HG02943 (cell line): ENCODE results near the gene COMT.

Experiments used
- ATAC-seq: cut with Tn5 transposase; IDR thresholded peaks from one replicate; pipeline ENCODE4 v1.9.1; 2021; ENCODE audit warnings: mild to moderate bottlenecking, low read depth, moderate library complexity; ENCODE audit not compliant: unreplicated experiment

The COMT gene

DNA sequence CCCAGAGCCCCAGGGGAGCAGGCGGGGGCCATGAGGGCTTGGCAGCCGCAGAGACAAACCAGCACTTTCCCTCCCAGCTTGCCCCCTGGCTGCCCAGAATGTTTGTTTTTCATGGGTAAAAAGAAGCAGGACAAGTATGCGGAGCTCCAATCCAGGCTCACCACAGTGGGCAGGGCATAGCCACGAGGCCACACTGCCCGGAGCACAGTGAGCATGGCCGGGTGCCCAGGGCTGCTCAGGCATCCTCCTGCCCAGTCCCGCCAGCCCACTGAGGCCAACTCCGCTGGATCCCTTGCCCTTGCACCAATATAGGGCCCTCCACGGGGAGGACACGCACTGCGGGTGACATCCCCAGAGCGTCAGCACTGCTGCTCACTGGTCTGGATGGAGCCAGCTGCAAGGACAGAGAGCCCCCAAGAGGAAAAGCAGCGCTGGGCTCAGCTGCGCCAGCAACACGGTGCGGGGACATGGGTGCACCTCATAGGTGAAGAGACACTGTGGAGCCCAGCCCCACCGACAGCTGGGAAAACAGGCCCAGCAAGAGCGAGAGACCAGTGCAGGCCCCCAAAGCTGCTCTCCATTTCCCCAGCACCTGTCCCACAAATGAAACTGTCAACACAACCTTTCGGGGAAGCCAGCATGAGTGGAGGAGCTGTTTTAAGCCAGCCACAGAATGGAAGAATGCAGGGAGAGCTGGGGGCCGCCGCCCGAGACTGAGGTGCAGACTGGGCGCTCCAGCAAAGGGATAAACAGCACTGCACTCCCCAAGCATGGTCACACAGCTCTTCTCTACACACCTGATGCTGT is 50.3 kb downstream of the COMT start:
- no peak for ATAC-seq

DNA sequence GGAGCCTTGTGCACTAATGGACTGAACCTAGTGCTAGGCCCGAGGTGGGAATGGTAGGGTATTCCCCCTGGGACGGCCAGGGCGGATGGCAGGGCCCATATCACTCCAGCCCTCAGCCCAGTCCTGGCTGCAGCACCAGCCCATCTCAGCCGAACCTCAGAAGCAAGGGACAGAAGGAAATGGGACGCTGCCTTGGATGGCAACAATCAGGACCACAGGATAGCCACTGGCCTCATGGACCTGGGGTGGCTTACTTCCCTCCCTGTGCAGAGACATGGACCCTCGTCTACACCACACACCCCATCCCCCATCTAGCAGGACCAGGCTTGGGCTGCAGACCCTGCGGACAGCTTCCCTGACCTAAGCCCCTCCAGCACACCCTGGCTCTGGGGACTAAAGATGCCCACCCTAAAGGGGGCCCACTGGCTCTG is 50.9 kb downstream of the COMT start:
- ATAC-seq = no peak

DNA sequence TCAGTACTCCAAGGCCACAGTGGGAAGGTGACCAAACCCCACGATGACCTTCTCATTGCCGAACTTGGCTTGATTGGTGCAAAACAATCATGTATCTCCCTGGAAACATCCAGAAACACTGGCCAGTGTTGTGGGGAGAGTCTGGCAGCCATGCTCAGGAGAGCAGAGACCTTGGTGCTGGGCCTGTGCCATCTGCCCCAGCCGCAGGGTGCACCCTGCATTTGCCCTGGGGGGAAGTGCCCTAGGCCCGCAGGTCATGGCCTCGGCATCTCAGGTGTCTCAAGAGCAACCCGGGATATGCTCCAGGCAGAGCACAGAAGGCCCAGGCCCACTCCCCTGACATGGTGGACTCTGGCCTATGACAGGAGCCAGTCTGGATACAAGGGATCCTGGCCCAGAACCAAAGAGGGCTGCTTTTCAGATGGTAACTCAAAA is 51.4 kb downstream of the COMT start:
- no peak for ATAC-seq

DNA sequence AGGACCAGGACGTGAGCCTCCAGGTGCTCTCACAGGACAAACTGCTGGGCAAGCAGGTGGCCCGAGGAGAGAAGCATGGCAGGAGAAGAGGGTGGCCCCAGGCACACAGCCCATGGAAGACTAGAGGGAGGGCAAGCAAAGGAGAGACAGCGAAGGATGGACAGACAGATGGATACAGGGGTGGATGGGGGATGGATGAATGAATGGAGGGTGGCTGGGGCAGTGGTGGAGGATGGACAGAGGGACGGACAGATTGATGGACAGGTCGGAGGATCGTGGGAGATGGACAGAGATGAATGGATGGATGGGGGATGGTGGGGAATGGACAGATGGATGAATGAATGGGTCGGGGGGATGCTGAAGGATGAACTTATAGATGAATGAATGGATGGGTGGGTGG is 52.4 kb downstream of the COMT start:
- ATAC-seq = no peak

DNA sequence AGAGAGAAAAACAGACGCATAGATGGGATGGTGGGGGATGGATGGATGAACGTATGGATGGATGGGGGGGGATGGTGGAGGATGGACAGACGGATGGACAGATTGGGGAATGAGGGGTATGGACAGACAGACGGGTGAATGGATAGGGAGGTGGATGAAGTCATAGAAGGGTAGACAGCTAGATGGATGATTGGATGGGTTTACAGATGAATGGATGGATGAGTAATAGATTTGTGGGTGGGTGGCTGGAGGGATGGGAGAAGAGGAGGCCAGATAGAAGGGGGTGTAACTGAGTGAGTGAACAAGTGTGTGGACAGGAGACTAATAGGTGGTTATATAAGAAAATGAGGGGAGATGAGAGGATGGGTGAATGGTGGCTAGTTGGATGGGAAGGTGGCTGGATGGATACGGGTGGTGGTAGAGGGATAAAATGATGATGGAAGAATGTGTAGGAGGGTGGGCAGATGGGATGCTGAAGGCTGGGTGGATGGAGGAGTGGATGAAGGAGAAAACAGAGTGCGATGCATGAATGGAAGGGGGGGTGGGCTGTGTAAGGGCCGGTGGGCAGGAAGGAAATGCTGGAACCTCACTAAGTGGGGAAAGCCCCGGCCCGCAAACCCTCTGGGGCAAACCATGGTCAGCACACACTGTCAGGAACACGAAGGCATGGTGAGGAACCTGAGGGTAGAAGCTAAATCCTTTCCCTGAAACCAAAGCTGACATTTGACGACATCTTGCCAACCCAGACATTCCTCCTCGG is 53.5 kb downstream of the COMT start:
- ATAC-seq = no peak

DNA sequence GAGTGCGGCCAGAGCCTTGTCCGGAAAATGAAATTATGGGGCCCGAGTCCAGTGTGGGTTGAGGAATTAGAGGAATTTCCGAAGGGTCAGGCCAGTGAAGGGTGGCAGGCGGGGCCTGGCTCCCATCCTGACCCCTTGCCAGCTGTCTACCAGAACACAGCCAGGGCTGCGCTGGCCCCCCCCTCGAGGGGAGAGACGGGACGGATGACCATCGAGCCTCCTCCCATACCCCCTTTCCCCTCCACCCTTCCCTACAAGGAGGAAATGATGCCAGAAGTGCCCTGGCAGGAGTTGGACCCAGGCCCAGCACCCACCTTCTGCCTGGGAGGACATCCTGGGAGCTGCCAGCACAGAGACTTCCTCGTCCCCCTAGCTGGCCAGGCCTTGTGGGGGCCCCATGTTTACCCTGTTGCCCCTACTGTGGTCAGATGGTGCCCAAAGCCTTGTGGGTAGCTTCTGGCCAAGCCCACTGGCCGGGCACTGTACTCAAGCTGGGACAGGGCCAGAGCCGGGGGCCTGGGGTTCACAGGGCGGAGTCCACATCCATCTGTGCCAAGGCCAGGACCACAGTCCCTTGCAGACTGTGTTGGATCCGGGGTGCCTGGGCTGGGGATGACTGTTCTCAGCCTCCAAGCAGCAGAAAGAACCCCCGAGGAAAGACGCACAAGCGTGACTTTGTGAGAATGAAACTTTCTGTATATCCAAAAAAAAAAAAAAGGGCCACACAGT is 54.2 kb downstream of the COMT start:
- ATAC-seq = no peak

DNA sequence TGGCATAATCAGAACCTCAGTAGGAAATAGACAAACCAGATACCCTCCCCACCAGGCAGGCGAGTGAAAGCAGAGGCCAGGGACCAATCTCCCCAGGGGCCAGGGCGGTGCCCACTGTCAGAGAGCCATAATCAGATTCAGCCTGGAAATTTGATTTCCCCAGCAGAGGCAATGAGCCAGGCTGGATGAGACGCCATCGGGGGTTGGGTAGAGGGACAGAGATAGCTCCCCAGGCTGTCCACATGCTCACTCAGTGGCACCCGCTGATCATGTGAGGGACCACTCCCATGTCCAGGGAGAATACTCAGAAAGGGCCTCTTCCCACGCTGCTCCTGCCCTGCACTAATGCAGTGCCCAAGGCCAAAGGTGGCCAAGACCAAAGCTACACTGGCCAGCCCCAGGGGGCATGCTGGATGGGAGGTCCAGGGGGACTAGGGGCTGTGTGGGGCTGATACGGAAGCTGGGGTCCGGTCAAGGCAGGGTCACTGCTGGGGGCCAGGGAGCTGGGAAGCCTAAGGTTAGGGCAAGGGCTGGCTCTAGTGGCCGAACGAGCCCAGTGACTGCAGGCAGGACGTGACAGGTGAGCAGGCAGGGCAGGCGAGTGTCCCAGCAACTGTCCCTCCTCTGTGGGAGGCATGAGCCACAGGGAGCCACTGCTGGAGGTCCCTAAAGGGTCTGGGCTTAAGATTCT is 55.3 kb downstream of the COMT start:
- ATAC-seq = no peak

DNA sequence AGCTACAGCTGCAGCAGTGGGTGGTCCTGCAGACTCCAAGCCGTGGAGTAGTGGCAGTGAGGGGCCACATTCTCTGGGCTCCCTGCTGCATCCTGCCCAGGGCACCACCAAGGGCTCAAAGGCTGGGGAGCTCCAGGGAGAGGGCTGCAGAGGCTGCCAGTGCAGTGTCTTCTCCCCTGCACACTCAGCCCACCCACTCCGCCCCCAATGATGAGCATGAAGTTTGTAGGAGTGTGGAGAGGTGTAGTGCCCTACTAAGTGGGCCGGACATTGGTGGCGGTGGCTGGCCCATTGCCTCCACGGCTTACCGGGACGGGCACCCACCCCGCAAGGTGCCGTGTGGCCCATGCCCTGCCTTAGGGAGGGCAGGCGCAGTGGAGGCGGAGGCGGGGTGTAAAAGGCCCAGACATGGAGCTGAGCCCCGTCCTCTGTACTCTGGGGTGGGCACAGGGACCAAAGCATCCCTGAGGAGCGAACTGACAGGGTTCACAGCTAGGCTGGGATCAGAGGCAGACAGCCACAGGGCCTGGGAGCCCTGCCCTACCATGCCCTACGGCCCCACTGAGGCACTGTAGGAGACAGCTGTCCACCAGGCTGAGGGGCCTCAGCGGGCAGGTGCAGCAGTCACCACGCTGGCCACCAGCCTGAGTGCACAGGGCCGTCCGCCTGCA is 56.1 kb downstream of the COMT start:
- ATAC-seq = no peak

DNA sequence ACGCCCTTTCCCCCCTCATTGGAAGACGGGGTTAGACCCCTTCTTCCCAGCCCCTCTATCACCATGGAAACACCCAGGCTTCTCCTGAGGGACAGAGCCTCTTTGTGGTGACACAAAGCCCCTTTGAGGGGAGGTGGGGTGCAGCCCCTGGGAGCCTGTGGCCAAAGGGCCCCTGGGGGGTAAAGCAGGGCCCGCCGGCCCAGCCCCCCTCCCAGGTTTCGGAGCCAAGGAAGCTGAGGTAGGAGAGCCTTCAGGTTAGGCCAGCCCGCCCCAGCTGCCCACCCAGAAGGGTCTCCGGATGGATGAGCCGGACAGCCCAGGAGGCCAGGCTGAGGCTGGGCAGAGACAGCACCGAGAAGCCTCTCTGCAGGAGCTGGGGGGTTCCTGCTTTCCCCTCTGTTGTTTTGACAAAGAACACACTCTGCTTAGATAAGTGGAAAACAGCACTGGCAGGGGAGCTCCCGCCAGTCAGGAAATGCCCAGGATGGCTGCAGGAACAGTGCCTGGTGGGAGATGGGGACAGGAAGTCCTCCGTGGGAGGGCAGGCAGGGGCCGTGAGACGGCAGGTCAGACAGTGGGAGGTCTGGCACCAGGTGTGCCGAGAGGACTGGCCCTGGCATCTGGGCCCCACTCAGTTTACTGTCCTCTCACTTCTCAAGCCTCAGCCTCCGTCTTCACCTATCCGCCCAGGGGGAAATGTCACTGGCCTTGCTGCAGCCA is 56.8 kb downstream of the COMT start:
- no peak for ATAC-seq

DNA sequence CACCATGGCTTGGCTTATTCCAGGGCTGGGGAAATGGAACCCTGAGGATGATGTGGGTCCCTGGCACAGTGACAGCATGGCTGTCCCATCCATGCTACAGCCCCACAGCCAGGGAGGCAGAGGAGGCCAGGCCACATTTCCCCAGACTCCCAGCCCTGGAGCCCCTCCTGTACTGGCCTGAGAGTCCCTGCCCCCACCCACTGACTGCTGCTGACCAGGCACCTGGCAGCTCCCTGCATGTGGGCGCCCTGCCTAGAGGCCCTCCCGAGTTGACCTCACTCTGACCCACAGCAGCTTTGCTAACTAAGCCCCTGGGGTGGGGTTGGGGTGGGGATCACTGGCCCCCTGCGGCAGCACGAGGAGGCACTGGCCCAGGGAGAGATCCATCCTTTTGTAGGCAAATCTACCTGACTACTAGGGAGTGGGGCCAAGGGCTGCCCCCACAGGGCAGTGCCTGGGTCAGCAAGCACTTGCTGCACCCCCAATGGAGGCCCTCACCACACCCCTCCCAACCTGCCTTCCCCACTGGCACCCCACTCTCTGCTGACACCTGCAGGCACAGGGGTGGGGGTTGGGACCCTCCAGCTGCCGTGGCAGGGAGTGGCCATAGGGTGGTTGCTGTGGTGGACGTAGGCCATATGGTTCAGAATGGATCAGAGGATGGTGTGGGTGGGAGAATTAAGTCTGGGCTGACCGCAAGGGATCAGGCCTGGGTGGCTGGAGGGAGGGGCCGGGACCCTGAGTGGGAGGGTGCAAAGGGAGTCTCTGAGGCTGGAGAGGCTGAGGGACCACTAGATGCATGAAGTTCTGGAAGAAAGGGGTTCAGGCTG is 57.6 kb downstream of the COMT start:
- ATAC-seq = no peak

DNA sequence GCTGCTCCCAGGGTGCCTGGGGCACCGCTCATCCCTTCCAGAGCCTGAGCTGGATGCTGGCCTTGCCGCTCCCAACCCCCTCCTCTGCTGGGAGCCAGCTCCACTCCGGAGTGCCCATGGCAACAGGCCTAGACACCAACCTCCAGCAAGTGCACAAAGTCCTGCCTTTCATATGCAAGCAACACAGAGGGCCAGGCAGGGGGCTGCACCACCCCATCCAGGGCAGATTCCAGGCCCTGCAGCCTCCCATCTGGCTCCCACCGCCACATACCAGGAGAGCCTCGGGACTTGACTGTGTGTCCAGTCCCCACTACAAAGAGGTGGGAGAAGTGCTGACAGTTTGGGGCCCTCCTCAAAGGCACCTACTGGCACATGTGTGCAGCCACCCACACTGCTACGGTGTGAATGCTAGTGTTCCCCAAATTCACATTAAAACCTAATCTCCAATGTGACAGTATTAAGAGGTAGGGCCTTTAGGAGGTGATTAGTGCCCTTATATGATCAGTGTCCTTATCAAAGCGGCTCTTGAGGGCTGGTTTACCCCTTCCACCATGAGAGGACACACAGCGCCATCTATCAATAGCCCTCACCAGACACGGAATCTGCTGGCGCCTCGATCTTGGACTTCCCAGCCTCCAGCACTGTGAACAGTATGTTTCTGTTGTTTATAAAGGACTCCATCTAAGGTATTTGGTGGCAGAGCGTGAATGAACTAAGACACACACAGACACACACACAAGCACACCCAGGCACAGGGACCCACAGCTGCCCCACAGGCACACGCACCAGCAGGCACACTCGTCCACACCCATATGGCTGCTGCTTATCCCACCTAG is 58.9 kb downstream of the COMT start:
- no peak for ATAC-seq

DNA sequence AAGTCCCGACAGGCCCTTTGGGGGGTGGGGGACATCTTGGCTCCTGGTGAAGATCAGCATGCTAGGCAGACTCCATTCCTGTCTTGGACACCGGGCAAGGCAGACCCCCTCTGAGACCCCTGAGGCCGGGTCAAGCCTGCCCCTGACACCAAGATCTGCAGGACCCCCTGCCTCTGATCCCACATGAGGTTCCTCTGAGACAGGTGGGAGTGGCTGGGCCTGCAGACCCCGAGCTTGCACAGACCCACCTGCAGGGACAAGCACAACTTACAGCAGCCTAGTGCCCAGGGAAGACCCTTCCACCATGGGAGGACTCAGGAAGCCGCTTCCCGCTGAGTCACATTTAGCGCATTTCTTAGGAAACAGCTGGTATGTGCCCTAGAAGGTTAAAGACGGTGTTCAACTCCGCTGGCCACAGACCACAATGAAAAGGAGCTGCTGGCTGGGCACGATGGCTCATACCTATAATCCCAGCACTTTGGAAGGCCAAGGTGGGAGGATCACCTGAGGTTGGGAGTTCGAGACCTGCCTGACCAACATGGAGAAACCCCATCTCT is 59.6 kb downstream of the COMT start:
- no peak for ATAC-seq

DNA sequence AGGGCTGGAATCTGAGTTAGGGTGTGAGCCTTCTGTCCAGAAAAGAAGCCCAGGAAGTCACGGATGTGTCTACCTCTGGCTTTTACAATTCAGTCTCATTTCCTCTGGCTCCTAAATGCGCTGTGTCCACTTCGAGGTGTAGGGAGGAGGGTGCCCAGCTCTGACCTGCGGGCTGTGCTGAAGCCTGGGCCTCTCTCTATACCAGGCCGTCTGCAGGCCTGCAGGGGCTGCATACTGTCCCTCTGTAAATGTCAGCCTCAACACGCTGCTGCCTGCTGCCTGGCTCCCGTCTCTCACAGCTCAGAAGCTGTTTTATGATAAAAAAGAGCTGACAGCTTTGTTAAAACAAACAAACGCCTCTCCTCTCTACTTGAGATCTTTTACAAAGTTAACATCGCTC is 60.6 kb downstream of the COMT start:
- ATAC-seq = no peak

DNA sequence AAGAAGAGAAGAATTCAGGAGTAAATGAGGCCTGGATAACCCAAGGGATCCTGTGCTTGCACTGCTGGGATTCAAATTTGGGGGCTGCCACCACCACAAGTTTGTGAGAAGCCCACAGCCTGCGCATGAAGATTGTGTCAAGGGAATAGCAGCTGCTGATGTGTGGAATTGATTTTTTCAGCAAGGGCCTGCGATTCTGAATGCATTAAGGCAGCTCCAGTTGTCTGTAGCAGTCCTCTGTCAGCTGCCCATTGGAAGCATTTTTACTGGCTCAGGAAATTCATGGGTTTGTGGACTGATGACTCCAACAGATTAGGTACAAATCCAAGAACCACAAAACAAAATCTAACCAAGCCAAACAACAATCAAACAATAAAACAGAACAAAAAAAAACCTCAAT is 61.1 kb downstream of the COMT start:
- ATAC-seq = no peak

DNA sequence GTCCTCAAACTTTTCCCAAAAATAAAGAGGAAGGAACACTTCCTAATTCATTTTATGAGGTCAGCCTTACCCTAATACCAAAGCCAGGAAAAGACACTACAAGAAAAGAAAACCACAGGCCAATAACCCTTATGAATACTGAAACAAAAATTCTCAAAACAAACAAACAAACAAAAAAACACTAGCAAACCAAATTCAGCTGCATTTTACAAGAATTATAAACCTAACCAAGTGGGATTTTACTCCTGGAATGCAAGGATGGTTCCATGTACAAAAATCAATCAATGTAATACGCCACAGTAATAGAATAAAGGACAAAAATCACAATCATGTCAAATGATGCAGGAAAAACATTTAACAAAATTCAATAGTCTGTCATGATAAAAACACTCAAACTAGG is 61.7 kb downstream of the COMT start:
- ATAC-seq = no peak

DNA sequence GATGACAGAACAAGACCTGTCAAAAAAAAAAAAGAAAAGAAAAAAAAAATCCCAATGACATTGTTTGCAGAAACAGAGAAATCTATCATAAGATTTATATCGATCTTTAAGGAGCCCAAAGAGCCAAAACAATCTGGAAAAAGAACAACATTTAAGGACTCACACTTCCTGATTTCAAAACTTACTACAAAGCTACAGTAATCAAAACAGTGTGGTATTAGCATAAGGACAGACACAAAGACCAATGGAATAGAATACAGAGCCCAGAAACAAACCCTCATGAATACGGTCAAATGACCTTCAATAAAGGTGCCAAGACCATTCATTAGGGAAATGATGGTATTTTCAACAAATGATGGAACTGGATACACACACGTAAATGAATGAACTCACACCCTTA is 62.9 kb downstream of the COMT start:
- no peak for ATAC-seq

DNA sequence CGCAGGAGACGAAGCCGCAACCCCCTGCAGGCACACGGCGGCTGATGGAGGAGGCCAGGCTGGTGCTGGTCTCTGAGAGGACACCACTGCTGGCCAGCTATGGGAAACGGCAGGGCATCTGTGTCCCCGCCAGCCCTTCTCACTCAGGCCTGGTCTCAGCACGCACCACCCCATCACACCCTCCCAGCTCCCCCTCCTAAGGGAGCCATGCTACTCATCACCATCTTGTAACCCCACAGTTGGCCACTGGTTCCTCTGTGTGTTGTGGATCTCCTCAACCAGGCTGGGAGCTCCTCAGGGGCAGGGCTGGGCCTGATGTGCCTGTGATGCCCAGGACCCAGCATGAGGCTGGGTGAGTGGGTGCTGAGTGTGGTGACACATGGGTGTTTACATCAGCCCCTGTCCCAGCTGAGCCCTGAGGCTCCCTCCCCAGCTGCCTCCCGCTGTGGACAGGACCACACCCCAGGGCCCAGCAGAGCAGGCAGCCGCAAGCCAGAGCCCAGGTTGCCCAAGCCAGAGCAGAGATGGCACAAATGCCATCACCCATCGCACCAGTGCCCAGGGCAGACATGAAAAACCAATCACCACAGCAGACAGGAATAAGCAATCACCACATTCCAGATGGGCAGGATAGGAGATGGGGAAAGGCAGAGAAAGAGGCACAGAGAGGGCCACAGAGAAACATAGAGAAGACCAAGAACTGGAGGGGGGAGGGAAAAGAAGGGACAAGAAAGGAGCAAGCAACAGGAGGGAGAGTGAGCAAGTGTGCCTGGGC is 66.8 kb downstream of the COMT start:
- no peak for ATAC-seq
